Measurements from ENCODE around the gene UBL7. TPM values are rescaled to one million over a fixed set of nuclear protein-coding genes. Genes with fewer than 3 reads are reported as not detected.
"Not testable (repeated sequence)": the region's sequence is repeated elsewhere in the genome, so short reads cannot be mapped to it uniquely, and the experiment has no call there.

UBL7 gene
- total RNA-seq, 1 experiment from 2014 or later, result 121 TPM

GRCh38 chr15:74464216-74464615 lies 3.3 kb upstream of the UBL7 start:
- no peak for DNase-seq (ENCODE audit: low read depth)

DNA sequence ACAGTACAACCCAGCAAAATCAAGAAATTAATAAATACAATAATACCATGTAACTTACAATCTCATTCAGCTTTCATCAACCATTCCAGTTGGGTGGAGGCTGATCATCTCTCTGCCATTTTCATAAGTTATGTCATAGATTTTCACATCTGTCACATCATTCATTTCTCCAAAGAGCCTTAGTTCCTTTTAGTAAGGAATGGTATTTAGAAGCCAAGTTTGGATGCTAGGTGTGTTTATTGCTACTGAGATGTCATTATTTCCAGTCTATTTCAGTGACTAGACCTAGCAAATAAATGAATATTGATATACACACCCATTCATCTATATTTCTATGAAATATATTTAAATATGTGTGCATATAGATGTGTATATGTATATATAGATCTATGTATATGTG lies 2.7 kb upstream of the UBL7 start:
- DNase-seq (ENCODE audit: low read depth), result no peak

DNA sequence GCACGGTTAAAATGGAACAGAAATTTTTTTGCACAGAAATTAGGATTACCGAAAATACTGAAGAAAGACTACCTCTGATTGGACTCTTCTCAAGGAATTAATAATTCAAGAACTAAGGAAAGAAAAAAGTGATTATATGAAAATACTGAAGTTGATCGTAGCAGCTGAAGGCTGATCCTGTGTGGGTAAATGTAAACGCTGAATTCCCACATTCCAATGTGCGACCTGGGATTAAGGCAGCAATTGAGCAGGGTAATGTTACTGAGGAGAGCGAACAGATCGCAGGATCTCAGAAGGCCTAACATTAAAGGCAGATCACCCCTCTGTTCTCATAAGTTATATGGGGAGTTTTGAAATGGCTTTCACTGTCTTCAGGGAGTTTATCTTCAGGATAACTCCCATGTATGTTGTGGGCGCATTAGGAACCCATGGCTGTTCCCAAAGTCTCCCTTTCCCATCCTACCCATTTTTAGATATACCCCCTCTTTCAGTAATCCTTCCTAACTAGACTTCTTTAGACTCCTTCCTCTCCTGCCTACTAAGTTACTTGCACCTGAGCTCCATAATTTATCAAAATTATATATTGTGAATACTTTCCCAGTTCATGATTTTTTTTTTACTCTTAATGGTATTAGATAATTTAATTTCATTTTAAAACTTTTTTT lies 1.0 kb upstream of the UBL7 start:
- DNase-seq (ENCODE audit: low read depth), result no peak

DNA sequence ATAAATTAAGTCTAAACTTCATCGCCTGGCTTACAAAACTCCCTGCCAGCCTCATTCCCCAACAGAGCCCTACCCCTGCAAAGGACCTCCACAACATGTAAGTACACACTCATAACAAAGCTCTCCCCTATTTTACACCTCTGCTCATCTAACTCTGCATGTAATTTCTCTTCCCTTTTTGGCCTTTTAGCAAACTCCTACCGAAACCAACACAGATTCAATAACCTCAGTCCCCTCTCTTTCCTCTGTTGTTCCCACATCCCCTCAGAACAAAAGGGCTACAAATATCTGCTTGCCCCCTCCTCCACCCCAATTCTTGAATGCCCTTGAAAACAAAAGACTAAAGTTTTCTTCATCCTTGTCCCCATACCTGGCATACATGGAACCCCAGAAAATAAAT lies 662 bp downstream of the UBL7 start:
- DNase-seq (ENCODE audit: low read depth), result no peak

GRCh38 chr15:74459798-74460197 lies 1.2 kb downstream of the UBL7 start:
- DNase-seq (ENCODE audit: low read depth), result not testable (repeated sequence)

DNA sequence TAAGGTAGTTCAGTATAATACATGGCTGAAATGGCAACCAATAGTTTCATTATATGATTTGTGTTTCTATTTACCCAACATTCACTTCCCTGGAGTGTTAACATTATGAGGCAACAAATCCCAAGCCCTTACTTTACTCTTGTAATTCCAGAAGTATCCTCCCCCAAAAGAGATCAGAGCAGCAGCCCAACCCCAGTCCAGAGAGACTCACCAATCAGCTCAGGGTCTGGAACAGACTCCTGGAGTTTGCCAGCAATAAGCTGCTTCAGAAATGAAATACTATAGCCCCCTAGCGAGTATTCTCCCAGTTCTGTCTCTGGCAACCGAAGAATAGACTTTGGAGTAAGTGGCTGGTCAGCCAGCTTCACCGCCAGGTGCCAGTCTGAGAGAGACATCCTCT lies 2.5 kb downstream of the UBL7 start:
- DNase-seq (ENCODE audit: low read depth), result no peak

DNA sequence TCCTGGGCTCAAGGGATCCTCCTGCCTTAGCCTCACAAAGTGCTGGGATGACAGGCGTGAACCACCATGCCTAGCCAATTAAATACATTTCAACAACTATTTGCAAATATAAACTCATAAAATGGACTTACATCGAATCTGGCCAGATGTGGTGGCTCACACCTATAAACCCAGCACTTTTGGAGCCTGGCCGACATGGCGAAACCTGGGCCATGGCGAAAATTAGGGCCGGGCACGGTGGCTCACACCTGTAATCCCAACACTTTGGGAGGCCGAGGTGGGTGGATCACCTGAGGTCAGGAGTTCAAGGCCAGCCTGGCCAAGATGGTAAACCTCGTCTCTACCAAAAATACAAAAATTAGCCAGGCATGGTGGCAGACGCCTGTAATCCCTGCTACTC lies 3.9 kb downstream of the UBL7 start:
- not testable (repeated sequence) for DNase-seq (ENCODE audit: low read depth)

- DNase-seq (ENCODE audit: low read depth), result no peak
Measured at GRCh38 chr15:74454764-74455500, 6.0 kb downstream of the UBL7 start.

GRCh38 chr15:74453925-74454763 lies 6.8 kb downstream of the UBL7 start:
- DNase-seq (ENCODE audit: low read depth), result no peak

DNA sequence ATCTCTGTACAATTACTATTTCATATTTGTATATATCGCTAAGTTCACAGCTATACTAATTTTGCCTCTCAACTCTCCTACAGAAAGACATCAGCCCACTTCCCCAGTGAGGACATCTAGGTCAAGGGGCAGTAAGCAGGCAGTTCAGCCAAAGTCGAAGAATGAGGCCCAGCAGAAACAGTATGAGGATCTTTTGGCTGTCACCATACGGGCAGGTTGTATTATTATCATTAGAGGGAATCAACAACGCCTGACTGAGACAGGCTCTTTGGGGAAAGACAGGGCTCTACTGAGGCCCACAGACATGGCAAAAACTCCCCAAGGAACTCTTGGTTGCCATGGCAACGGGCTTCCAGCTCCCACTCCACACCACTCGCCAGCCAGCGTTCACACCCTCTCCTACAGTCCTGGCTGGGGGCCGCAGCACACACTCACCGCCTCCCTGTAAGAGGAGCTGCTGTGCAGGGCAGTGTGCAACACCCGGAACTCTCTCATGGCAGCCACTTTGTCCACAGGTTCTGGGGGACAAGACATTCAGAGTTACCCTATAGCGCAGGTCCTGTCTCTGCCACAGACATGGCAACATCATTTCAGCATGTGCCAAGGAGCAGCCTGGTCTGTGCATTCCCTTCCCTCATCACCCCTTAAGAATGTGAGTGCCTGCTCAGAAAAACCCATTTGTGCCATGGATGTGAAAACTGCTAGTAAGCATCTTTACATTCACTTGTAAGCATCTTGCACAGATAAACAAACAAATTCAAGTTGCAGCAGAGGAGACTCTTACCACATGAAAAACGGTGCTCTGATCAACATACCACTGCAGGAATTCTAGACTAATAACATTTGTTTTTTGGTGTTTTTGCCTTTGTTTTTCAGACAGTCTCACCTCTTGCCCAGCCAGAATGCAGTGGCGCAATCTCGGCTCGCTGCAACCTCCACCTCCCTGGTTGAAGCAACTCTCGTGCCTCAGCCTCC lies 8.8 kb downstream of the UBL7 start:
- DNase-seq (ENCODE audit: low read depth), result no peak

DNA sequence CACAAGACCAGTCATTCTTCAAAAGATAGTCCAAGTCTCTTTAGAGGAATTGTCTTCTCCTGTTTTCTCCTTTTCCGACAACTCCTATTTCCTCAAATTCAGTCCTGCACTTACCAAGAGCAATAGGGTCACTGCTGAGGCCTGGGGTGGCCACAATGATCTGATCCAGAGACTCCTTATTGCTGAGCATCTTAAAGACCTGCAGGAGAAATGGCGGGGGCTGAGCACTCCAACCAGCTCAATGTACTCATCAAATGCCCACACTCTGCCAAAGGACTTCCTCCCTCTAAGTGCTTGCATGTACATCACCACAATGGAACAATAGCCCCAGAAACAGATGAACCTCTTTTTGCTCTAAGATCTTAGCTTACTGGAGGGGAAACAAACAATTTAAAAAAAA lies 9.6 kb downstream of the UBL7 start:
- no peak for DNase-seq (ENCODE audit: low read depth)

GRCh38 chr15:74449643-74450205 lies 11.2 kb downstream of the UBL7 start:
- no peak for DNase-seq (ENCODE audit: low read depth)

DNA sequence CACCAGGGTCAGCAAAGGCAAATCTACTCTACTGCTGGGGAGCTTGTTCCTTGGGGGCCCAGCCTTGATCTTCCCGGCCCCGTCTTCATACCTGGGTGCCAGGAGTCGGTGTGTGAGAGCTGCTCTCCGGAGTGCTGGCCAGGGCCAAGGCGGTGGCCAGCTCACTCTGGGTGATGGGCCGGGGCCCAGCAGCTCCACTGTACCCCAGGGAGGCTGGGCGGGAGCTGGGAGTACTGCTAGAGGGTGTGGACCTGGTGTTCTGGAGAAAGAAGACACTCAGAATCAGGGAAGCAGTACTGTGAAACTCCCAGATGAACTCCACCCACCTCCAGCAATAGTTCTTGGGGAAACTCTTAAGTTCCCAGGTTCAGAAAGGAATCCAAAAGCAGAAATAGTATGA lies 11.9 kb downstream of the UBL7 start:
- no peak for DNase-seq (ENCODE audit: low read depth)

GRCh38 chr15:74445816-74446763 lies 14.9 kb downstream of the UBL7 start:
- no peak for DNase-seq (ENCODE audit: low read depth)

DNA sequence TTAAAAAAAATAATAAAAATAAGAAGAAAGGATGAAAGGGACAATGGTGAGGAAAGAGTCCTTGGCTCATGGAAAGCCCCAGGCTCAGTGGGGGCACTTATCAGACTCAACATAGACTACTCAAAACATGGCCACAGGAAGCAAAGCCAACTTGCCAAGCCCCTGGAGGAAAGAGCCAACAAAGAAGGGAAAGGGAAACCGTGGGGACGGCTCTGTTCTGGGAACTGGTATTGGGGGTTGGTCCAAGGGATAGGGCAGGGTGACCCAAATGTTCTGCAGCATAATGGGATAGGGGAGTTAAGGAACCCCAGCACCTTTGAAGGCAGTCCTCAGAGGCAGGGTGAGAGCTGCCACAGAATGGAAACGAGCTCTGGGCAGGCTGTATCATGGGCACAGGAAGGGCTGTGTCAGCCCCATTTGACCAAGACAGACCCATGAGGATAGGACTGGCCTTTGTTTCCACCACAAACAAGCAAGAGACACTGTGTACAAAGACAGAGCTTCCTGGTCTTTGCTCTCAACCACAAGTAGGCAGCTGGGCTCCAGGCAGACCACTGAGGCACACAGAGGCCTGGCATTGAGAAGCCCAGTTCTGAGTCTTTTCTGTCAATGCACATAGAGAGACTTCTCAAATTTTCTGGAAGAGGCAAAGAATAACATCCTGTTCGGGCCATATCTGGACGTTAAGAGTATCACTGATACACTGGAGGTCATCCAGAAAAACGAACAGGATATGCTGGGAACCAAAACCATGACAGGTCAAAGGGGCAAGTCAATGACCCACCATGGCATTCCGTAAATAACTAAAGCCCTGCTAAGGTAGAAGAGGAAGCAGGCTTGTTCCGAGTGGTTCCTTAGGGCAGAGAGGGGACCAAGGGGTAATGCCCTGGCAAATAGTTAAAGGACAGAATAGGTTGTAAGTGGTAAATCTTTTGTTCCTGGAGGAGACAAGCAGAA lies 16.6 kb downstream of the UBL7 start:
- DNase-seq (ENCODE audit: low read depth), result no peak

DNA sequence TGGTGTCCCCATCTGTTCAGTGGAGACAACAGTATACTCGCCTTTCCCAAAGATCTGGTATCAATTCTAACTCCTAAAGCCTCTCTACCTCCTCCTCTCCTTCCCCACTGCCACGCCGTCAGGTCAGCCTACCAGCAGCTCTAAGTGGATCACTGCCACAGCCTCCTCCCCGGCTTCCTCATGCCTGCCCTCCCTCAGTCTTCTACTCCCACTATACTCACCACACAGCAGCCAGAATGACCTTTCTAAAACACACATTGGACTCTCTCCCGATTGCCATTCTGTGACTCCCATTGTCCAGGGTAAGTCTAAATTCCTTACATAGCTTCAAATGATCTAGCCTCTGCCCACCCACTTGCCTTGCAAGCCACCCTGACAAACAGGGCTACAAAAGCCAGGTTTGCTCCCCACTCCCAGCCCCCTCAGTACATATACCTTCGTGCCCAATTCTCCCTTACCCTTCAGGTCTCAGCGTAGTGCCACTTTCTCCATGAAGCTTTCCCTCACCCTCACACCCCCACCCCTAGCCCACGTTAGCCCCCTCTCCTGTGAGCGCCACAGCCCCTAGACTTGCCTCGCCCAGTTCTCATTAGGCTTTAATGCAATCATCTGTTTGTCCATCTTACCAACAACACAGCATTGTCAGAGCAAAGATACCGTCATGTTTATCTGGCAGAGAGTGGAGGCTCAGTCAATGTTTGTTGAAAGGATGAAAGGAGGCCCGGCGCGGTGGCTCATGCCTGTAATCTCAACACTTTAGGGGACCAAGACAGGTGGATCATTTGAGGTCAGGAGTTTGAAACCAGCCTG lies 17.7 kb downstream of the UBL7 start:
- no peak for DNase-seq (ENCODE audit: low read depth)

- no peak for DNase-seq (ENCODE audit: low read depth)
Measured at GRCh38 chr15:74442604-74443003, 18.4 kb downstream of the UBL7 start.

DNA sequence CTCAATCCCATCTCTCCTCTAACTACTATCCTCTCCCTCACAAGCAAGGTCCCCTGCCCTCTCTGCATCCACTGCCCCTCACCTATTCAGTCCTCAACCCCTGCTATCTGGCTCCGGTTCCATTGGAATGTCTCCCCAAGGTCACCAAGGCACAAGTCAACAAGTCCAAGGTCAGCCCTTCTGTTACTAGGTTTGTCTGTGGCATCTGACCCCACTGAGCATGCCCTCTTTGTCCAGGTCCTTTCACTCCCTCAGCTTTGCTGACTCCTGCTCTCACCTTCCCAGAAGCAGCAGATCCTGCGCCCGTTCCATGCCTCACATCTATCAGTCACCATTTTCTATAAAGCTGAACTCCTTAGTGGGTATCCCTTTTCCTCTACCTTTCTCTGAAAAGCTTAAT lies 18.9 kb downstream of the UBL7 start:
- DNase-seq (ENCODE audit: low read depth), result no peak

Data from RPMI7951 (cell line).